Endodermal cell (in vitro differentiated cells): Measurements from ENCODE around the gene SGMS1. TPM values are rescaled to one million over a fixed set of nuclear protein-coding genes. Genes with fewer than 3 reads are reported as not detected.
A peak's percentile ranks its signal among the peaks of the same experiment; 100 is the strongest.
"Not testable (repeated sequence)": the region's sequence is repeated elsewhere in the genome, so short reads cannot be mapped to it uniquely, and the experiment has no call there.

Source experiments
- DNase-seq: peaks from one replicate; pipeline ENCODE4 v3.0.0-alpha.2; 2017
- H3K27ac ChIP-seq: 2 replicates; pipeline ENCODE4 v1.5.1; 2013; ENCODE audit warnings: mild to moderate bottlenecking, low read depth, low read length, moderate library complexity
- H3K27me3 ChIP-seq: 2 replicates; pipeline ENCODE4 v1.6.1; 2013; ENCODE audit warnings: mild to moderate bottlenecking, low read length, moderate library complexity; ENCODE audit not compliant: insufficient read depth, control insufficient read depth, poor library complexity, severe bottlenecking
- H3K36me3 ChIP-seq: 2 replicates; pipeline ENCODE4 v1.7.0; 2013; ENCODE audit warnings: mild to moderate bottlenecking, low read length, moderate library complexity; ENCODE audit not compliant: control insufficient read depth, insufficient read depth
- H3K4me1 ChIP-seq: one replicate; pipeline ENCODE4 v1.7.0; 2013; ENCODE audit warnings: low read length; ENCODE audit not compliant: control insufficient read depth, insufficient read depth
- H3K4me3 ChIP-seq: 2 replicates; pipeline ENCODE4 v1.5.1; 2013; ENCODE audit warnings: mild to moderate bottlenecking, low read length, moderate library complexity
- H3K9ac ChIP-seq: 2 replicates; pipeline ENCODE4 v1.6.1; 2013; ENCODE audit warnings: mild to moderate bottlenecking, low read length, moderate library complexity; ENCODE audit not compliant: poor library complexity, severe bottlenecking; ENCODE audit errors: extremely low read depth
- H3K9me3 ChIP-seq: 2 replicates; pipeline ENCODE4 v1.6.1; 2013; ENCODE audit warnings: mild to moderate bottlenecking, low read length, moderate library complexity; ENCODE audit not compliant: control insufficient read depth
- H3K27ac Mint-ChIP-seq: 2 replicates; pipeline ENCODE4 v1.8.0; 2020; ENCODE audit warnings: mixed read lengths
- H3K27me3 Mint-ChIP-seq: 2 replicates; pipeline ENCODE4 v1.8.0; 2021; ENCODE audit warnings: mild to moderate bottlenecking, mixed read lengths; ENCODE audit not compliant: insufficient read depth
- H3K36me3 Mint-ChIP-seq: 2 replicates; pipeline ENCODE4 v1.8.0; 2020; ENCODE audit warnings: low read depth, mixed read lengths
- H3K4me1 Mint-ChIP-seq: 2 replicates; pipeline ENCODE4 v1.8.0; 2020; ENCODE audit warnings: mixed read lengths
- H3K4me3 Mint-ChIP-seq: 2 replicates; pipeline ENCODE4 v1.8.0; 2020; ENCODE audit warnings: mild to moderate bottlenecking, moderate library complexity, mixed read lengths
- H3K9me3 Mint-ChIP-seq: 2 replicates; pipeline ENCODE4 v1.8.0; 2020; ENCODE audit warnings: mild to moderate bottlenecking, mixed read lengths
- CTCF ChIP-seq: fragments of 200-600 bp; sonication (generic); conservative IDR thresholded peaks from 2 replicates; pipeline ENCODE4 v1.5.0; 2021; ENCODE audit warnings: antibody characterized with exemption, mild to moderate bottlenecking
- WGBS, 2 experiments: methylation state at CpG; one replicate each; pipeline versions ENCODE4 v1.1.5 to v1.1.7; 2013; ENCODE audit warnings: missing lambda C conversion rate in 2 of 2, mixed read lengths in 1 of 2; ENCODE audit not compliant: insufficient coverage in 1 of 2, insufficient read length in 1 of 2; 5-methylcytosine and 5-hydroxymethylcytosine counted together
- total RNA-seq, 2 donors: library from RNA; stranded (reverse); fragmentation: NEBNext Ultra II Directional in 1 of 2; extraction: Animal tissue kit (Norgen Biotek cat#: 25700) in 1 of 2; gene quantifications; 2 replicates in 1 of 2; 3 replicates in 1 of 2; pipeline ENCODE4 v1.2.1, GENCODE V29; 2021

SGMS1 gene
- total RNA-seq, 2 donors from 2014 or later: 12.0 to 14.3 TPM

- whole genome bisulfite sequencing, 2 experiments: 76% methylated on average over 1 of the region's 1 CpG; no CpG with 5 or more reads in 1 of the 2 experiments
- no peak for TF ChIP-seq CTCF
- Mint-ChIP-seq H3K9me3 (peaks cover 2% of the 10 kb centered on the region), H3K27ac (no peak overlapping the region), H3K4me1 (no peaks in the 10 kb centered on the region), H3K36me3 (peaks cover 6% of the 10 kb centered on the region), H3K4me3 (no peak overlapping the region), H3K27me3 (no peaks in the 10 kb centered on the region)
- Histone ChIP-seq H3K9me3 (no peaks in the 10 kb centered on the region), H3K36me3 (no peaks in the 10 kb centered on the region), H3K4me1 (no peaks in the 10 kb centered on the region), H3K4me3 (no peak overlapping the region), H3K9ac (no peak overlapping the region), H3K27me3 (no peaks in the 10 kb centered on the region), H3K27ac (no peak overlapping the region)
- DNase-seq: no peak
These were observed 253.8 kb downstream of the SGMS1 start for GRCh38 chr10:50369931-50370330.

GRCh38 chr10:50367732-50368131 is 256.0 kb downstream of the SGMS1 start:
- H3K9me3 Mint-ChIP-seq: peaks cover 2% of the 10 kb centered on the region
- no peaks in the 10 kb centered on the region for H3K4me1 Mint-ChIP-seq
- H3K27ac Mint-ChIP-seq: no peak overlapping the region
- Histone ChIP-seq H3K36me3 (no peaks in the 10 kb centered on the region), H3K4me1 (no peaks in the 10 kb centered on the region), H3K27ac (no peak overlapping the region), H3K4me3 (no peak overlapping the region), H3K9me3 (no peaks in the 10 kb centered on the region), H3K27me3 (no peaks in the 10 kb centered on the region), H3K9ac (no peak overlapping the region)
- TF ChIP-seq CTCF: peak; percentile 73
- 40 to 91% methylated on average over 1 of the region's 1 CpG for WGBS, 2 experiments
- H3K4me3 Mint-ChIP-seq: no peak overlapping the region
- no peaks in the 10 kb centered on the region for H3K27me3 Mint-ChIP-seq
- peaks cover 6% of the 10 kb centered on the region for H3K36me3 Mint-ChIP-seq
- DNase-seq: peak; percentile 64

GRCh38 chr10:50366421-50366820 is 257.3 kb downstream of the SGMS1 start:
- H3K4me1 ChIP-seq, H3K9me3 ChIP-seq, H3K4me3 Mint-ChIP-seq, H3K4me1 Mint-ChIP-seq, H3K36me3 ChIP-seq, H3K4me3 ChIP-seq, H3K9me3 Mint-ChIP-seq, H3K9ac ChIP-seq, H3K27ac ChIP-seq, H3K27ac Mint-ChIP-seq, H3K36me3 Mint-ChIP-seq, DNase-seq, H3K27me3 ChIP-seq, H3K27me3 Mint-ChIP-seq: not testable (repeated sequence)
- WGBS, 2 experiments: 92 to 100% methylated on average over 1 to 3 of the region's 4 CpGs

GRCh38 chr10:50364730-50365129 is 259.0 kb downstream of the SGMS1 start:
- not testable (repeated sequence) for H3K27ac ChIP-seq, H3K27ac Mint-ChIP-seq, H3K4me1 ChIP-seq, H3K4me3 ChIP-seq, H3K36me3 ChIP-seq, H3K36me3 Mint-ChIP-seq, H3K9me3 ChIP-seq, DNase-seq, H3K27me3 Mint-ChIP-seq, H3K9ac ChIP-seq, H3K27me3 ChIP-seq, H3K9me3 Mint-ChIP-seq, H3K4me3 Mint-ChIP-seq
- 91 to 93% methylated on average over 2 to 3 of the region's 3 CpGs for WGBS, 2 experiments
- peaks cover 12% of the 10 kb centered on the region for H3K4me1 Mint-ChIP-seq
